HL-60 (cell line): ENCODE results near the gene KIF27.
"Not testable (repeated sequence)": the region's sequence is repeated elsewhere in the genome, so short reads cannot be mapped to it uniquely, and the experiment has no call there.

ENCODE experiments used
- POLR2AphosphoS5 ChIP-seq: IDR thresholded peaks from 2 replicates; pipeline ENCODE4 v1.6.1; 2012; ENCODE audit warnings: low read depth
- TF ChIP-seq, protein P1 (sequence below): IDR thresholded peaks from one replicate; pipeline ENCODE4 v1.5.1; 2011; ENCODE audit warnings: low read length, control low read depth, inconsistent platforms; ENCODE audit not compliant: insufficient read depth

DNA sequence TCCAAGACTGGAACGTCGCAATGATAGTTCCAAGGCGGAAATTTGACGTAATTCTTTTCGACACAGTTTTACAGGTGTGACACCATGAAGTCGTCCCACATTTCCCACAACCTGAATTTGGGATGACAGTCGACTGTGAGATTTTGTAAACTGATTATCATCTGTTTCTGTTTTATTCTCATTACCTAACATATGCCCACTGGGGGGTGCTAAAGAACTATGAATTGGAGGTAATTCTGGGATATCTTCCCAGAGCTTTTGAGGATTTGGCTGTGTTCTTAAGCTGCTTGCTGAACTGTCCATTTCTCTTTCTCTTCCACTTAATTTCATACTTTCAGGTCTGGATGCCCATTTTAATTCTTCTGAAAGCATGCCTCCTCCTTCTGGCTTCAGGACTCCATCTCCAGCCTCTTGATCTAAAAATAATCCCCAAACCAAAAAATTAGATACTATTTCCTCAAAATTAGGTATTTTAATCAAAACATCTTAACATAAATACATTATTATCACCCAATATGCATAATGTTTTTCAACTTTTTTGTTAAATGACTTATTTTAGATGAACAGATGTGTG is 84.1 kb downstream of the KIF27 start:
- TF ChIP-seq, protein P1, sequence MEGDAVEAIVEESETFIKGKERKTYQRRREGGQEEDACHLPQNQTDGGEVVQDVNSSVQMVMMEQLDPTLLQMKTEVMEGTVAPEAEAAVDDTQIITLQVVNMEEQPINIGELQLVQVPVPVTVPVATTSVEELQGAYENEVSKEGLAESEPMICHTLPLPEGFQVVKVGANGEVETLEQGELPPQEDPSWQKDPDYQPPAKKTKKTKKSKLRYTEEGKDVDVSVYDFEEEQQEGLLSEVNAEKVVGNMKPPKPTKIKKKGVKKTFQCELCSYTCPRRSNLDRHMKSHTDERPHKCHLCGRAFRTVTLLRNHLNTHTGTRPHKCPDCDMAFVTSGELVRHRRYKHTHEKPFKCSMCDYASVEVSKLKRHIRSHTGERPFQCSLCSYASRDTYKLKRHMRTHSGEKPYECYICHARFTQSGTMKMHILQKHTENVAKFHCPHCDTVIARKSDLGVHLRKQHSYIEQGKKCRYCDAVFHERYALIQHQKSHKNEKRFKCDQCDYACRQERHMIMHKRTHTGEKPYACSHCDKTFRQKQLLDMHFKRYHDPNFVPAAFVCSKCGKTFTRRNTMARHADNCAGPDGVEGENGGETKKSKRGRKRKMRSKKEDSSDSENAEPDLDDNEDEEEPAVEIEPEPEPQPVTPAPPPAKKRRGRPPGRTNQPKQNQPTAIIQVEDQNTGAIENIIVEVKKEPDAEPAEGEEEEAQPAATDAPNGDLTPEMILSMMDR: not testable (repeated sequence)
- not testable (repeated sequence) for TF ChIP-seq POLR2AphosphoS5
